Stomach smooth muscle (tissue), 2 donors: ENCODE data around the gene ADGRB2.
A peak's percentile ranks its signal among the peaks of the same experiment; 100 is the strongest.

Experiments used
- H3K27ac ChIP-seq: one replicate; pipeline ENCODE4 v1.7.0; 2013; ENCODE audit warnings: mild to moderate bottlenecking, low read length, inconsistent platforms
- H3K27me3 ChIP-seq, 2 donors: one replicate each; pipeline ENCODE4 v1.7.0; 2013; ENCODE audit warnings: low read length in 2 of 2; ENCODE audit not compliant: insufficient read depth in 2 of 2, control insufficient read depth in 1 of 2
- H3K36me3 ChIP-seq, 2 donors: one replicate each; pipeline ENCODE4 v1.7.0; 2013; ENCODE audit warnings: low read length in 2 of 2; ENCODE audit not compliant: control insufficient read depth in 2 of 2, insufficient read depth in 2 of 2
- H3K4me1 ChIP-seq: one replicate; pipeline ENCODE4 v1.7.0; 2013; ENCODE audit warnings: low read length; ENCODE audit not compliant: control insufficient read depth, insufficient read depth
- H3K4me3 ChIP-seq, 2 donors: one replicate each; pipeline ENCODE4 v1.7.0; 2013; ENCODE audit warnings: low read length in 2 of 2
- H3K9ac ChIP-seq, 2 donors: one replicate each; pipeline ENCODE4 v1.7.0; 2013; ENCODE audit warnings: low read length in 2 of 2, mild to moderate bottlenecking in 1 of 2
- H3K9me3 ChIP-seq, 2 donors: one replicate each; pipeline ENCODE4 v1.7.0; 2013; ENCODE audit warnings: low read length in 2 of 2; ENCODE audit not compliant: control insufficient read depth in 2 of 2
- donor health status: healthy.
- donor health status: Pancreatic carcinoma.

ADGRB2 gene

DNA sequence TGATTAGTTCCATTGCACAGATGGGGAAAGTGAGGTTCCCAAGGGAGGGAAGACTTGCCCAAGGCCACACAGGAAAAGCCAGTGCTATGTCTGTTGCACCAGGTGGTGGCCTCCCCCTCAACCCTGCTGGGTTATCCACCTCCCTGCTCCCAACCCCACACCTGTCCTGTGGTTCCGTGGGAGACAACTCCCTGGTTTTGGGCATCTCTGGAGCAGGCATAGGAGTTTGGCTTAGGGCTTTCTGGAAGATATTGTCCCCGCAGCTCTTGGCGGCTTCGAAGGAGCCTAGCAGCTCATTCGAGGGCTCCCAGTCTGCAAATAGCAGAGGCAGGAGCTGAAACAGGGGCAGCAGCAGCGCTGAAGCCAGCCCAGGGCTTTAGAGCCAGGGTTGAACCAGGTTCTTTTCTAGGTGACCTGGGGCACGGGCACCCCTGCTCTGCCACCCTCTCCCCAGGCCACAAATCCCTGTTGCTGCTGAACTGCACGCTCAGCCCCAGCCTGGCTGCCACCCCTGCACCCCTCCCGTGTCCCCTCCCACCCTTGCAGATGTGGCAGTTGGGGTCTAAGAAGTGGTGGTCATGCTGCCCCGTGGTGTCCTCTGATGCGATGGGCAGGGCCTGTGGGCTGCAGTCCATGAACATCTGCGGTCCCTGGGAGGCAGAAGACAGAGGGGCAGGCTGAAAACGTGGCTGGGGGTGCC, 29.6 kb upstream of the ADGRB2 start:
- Histone ChIP-seq H3K4me3 (no peak overlapping the region), H3K27me3 (peaks cover 3 to 20% of the 10 kb centered on the region in 2 donors), H3K9ac (no peak overlapping the region), H3K9me3 (no peaks in the 10 kb centered on the region), H3K36me3 (no peaks in the 10 kb centered on the region), H3K27ac (no peak overlapping the region), H3K4me1 (peaks cover 5% of the 10 kb centered on the region)

DNA sequence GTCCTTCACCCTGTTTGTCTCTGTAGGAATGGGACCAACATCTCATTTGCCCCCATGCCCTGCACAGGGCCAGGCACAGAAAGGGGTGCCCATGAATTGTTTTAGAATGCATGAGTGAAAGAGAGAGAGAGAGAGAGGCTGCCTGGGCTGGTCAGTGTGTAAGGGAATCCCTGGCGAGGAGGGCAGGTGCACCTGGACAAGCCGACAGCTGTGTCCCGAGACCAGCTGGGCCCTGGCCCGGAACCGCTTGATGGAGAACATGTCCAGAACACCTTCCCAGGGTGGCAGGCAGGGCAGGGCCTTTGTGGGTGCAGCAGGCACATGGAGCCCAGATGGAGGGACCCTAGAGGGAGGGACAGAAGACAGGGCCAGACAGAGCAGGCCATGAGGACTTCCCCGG, 28.9 kb upstream of the ADGRB2 start:
- no peaks in the 10 kb centered on the region for H3K9me3 ChIP-seq
- H3K36me3 ChIP-seq: no peaks in the 10 kb centered on the region
- peaks cover 10% of the 10 kb centered on the region for H3K4me1 ChIP-seq
- H3K27ac ChIP-seq: no peak overlapping the region
- H3K4me3 ChIP-seq: no peak overlapping the region
- H3K9ac ChIP-seq: no peak overlapping the region
- H3K27me3 ChIP-seq: peaks cover 3 to 19% of the 10 kb centered on the region in 2 donors

- Histone ChIP-seq H3K4me3 (no peak overlapping the region), H3K27ac (no peak overlapping the region), H3K36me3 (no peaks in the 10 kb centered on the region), H3K9me3 (no peaks in the 10 kb centered on the region), H3K27me3 (peaks cover 3 to 18% of the 10 kb centered on the region in 2 donors), H3K9ac (no peak overlapping the region), H3K4me1 (peaks cover 12% of the 10 kb centered on the region)
Observed at GRCh38 chr1:31792541-31792940, 28.4 kb upstream of the ADGRB2 start.

DNA sequence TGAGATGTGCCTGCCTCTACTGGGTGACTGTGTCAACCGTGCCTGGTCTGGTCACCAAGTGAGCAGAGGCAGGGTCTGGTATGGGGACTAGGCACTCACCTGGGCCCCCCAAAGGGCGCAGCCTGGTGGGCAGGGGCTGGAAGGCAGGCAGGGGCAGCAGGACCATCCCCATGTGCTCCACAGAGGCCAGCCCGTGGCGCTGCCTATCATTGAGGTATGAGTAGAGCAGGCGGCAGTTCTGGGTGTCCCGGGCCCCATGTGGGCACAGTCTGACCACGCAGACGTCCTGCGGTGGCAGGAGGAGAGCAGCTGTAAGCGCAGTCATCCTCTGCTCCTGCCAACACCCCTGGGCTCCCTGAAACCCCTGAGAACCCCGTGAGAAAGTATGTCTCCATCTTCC, 28.0 kb upstream of the ADGRB2 start:
- Histone ChIP-seq H3K27ac (no peak overlapping the region), H3K4me3 (no peak overlapping the region), H3K9me3 (no peaks in the 10 kb centered on the region), H3K9ac (no peak overlapping the region), H3K27me3 (peaks cover under 1 to 16% of the 10 kb centered on the region in 2 donors), H3K4me1 (peaks cover 12% of the 10 kb centered on the region), H3K36me3 (no peaks in the 10 kb centered on the region)

DNA sequence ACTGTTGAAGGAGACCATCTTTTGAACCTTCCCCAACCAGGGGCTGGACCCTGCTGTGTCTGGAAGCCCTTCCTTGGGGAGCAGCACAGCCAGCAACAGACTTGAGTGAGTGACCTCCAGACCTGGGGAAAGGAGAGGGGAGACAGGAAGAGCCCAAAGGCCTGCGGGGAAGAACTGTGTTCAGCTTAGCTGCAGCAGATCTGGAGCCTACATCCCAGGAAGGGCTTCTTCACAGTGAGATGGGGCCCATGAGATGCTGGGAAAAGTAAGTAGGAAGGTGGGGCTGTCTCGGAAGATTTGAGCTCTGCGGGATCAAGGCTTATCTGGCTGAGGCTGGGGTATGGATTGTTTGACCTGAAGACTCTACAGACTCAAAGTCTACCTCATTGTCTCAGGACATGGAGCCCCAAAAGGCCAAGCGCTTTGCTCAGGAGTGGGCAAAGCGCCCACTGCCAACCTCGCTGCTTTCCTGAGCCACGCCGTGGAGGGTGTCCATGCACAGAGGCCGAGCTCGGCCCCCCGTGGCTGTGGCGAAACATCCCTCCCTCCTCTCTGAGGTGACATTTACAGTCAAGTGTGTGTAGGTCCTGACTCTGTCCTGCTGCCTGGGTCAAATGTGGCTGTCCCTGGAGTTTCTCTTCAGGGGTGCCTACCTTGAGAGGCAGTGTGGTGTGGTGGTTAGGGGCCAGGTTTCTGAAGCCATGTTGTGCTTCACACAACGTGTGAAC, 27.2 kb upstream of the ADGRB2 start:
- H3K27ac ChIP-seq: no peak overlapping the region
- no peaks in the 10 kb centered on the region for H3K9me3 ChIP-seq
- H3K27me3 ChIP-seq: peaks cover 0 to 7% of the 10 kb centered on the region in 2 donors
- no peak overlapping the region for H3K4me3 ChIP-seq
- H3K36me3 ChIP-seq: no peaks in the 10 kb centered on the region
- no peak overlapping the region for H3K9ac ChIP-seq
- H3K4me1 ChIP-seq: peaks cover 12% of the 10 kb centered on the region

DNA sequence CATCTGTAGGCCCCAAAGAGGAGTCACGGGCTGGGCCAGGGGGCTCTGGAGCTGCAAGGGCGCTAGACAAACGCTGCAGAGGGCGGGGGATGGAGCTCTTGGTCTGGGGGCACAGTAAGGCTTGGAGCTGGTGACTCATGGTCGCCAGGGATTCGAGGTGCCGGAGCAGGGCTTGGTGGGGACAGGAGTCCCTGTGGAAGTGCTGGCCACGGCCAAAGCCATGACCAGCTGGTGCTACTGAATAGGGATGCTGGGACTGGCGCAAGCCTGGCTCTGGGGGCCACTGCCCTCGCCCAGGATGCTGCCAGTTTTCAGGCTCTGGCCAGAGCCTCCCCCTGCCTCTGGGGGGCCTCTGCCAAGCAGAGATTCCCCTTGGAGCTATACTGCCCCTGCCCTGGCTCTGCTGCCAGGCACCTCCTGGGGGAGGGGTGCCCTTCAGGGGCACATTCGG, 26.5 kb upstream of the ADGRB2 start:
- no peaks in the 10 kb centered on the region for H3K36me3 ChIP-seq
- peaks cover 12% of the 10 kb centered on the region for H3K4me1 ChIP-seq
- no peak overlapping the region for H3K9ac ChIP-seq
- peaks cover 0 to 4% of the 10 kb centered on the region in 2 donors for H3K27me3 ChIP-seq
- no peaks in the 10 kb centered on the region for H3K9me3 ChIP-seq
- no peak overlapping the region for H3K27ac ChIP-seq
- no peak overlapping the region for H3K4me3 ChIP-seq

DNA sequence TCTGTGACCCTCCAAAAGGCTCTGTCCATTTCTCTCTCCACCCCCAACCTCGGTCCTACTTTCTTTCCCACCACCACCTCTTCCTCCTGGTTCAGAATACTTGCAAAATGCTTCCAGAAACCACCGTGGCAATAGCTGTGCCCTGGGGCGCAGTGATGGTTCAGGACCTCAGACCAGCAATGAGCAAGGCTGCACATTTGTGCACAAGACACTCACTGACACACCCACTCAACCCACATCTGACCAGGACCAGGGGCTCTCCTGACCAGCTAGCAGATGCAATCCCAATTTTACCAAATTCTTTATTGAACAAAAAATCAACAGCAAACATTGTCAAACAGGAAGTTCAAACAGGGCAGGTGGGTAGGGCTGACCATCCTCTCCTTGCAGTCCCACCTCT, 26.0 kb upstream of the ADGRB2 start:
- Histone ChIP-seq H3K4me3 (no peak overlapping the region), H3K9ac (no peak overlapping the region), H3K4me1 (peaks cover 12% of the 10 kb centered on the region), H3K27ac (no peak overlapping the region), H3K36me3 (no peaks in the 10 kb centered on the region), H3K9me3 (no peaks in the 10 kb centered on the region), H3K27me3 (peaks cover 0 to 4% of the 10 kb centered on the region in 2 donors)

DNA sequence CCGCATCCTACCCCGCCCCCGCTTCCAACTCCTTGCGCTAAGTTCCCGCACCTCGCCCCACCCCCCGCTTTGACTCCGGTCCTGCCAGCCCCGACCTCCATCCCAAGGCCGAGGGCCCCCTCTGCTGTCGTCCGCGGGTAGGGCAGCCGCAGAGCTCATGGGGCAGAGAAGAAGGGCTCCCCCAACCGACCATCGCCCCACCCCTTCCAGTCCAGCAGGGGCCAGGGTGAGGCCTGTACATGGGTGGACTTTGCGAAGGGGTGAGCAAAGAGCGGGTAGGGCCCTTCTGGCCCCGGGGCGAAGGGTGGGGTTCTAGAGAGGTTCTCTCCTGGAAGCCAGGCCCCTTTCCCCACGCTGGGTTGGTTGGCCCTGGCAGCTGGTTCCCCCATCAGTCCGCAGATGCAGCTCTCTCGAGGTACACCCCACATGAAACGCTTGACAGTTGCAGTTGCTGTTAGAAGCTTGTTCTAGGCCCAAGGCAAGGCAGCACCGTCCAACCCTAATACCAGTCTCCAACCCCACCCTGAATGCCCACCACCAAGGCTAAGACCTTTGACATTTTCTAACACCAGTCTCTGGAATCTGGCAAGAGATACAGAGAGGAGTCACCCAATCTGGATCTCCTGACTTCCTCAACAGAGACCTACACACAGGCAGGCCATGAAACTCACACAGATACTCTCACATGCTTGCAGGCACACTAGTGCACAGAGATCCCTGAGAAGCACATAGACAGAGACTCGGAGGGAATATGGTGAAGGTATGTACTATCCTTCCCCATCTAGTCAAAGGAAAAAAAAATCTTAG, 25.3 kb upstream of the ADGRB2 start:
- H3K27ac ChIP-seq: no peak overlapping the region

GRCh38 chr1:31788825-31789256, 24.7 kb upstream of the ADGRB2 start:
- Histone ChIP-seq H3K36me3 (no peaks in the 10 kb centered on the region), H3K27ac (peak overlapping the region; percentile 66), H3K27me3 (peaks cover 0 to 4% of the 10 kb centered on the region in 2 donors), H3K9me3 (no peaks in the 10 kb centered on the region), H3K9ac (peak overlapping the region; percentile 51 to 56), H3K4me3 (peak overlapping the region; percentile 69 to 86), H3K4me1 (peaks cover 12% of the 10 kb centered on the region)

More for the DNA sequence above, 25.3 kb upstream of the ADGRB2 start:
- Histone ChIP-seq H3K9me3 (no peaks in the 10 kb centered on the region), H3K4me1 (peaks cover 12% of the 10 kb centered on the region), H3K27me3 (peaks cover 0 to 4% of the 10 kb centered on the region in 2 donors), H3K9ac (peak overlapping the region; percentile 29 to 56), H3K36me3 (no peaks in the 10 kb centered on the region), H3K4me3 (peak overlapping the region; percentile 69 to 86)

DNA sequence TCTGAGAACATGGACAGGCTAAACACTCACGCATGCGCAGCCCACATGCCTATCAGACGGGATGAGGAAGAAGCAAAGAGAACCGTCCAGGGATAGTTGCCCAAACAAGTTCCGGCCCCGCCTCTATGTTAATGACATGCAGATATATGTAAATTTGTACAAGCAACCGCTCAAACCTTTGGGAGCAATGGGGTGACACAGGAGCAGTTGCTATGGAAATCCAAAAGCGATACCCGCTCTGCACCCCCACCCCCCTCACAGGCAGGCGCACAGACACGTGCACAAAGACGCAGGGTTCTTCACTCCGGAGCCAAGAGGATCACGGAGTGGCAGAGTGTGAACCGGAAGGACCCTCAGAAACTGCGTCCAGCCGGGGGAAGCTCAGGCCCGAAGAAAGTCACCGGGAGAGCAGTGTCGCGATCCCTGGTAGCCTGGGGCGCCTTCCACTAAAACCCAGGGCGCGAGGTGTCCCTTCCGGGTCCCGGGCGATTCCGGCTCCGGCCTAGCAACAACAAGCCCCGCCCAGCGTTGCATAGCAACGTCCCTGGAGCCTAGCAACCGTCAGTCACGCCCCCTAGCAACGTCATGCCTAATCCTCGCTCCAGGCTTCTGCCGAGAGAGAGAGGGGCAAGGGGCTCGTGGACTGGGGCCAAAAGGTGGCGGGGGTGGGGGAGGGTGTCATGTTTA, 24.1 kb upstream of the ADGRB2 start:
- Histone ChIP-seq H3K27me3 (peaks cover 0 to 3% of the 10 kb centered on the region in 2 donors), H3K4me3 (peak overlapping the region; percentile 69 to 86), H3K27ac (peak overlapping the region; percentile 66), H3K9me3 (no peaks in the 10 kb centered on the region), H3K36me3 (no peaks in the 10 kb centered on the region), H3K9ac (peak overlapping the region; percentile 56 to 73), H3K4me1 (peaks cover 12% of the 10 kb centered on the region)
